ENCODE measurements around the gene CEACAM18.

GRCh38 chr19:51441410-51442390 lies 36.6 kb upstream of the CEACAM18 start:
- TF ChIP-seq CTCF (IDR thresholded peaks at IDR 0.05) (no peak), POLR2A (IDR thresholded peaks at IDR 0.05) (no peak)
